HG03097 (cell line): ENCODE results near the gene VIT.

Source experiments
- ATAC-seq: cut with Tn5 transposase; IDR thresholded peaks from one replicate; pipeline ENCODE4 v1.9.1; 2021; ENCODE audit not compliant: unreplicated experiment, low FRiP score

VIT gene

GRCh38 chr2:36756438-36756837 is 59.9 kb downstream of the VIT start:
- ATAC-seq, result no peak

GRCh38 chr2:36762764-36763490 is 66.4 kb downstream of the VIT start:
- ATAC-seq, result no peak

DNA sequence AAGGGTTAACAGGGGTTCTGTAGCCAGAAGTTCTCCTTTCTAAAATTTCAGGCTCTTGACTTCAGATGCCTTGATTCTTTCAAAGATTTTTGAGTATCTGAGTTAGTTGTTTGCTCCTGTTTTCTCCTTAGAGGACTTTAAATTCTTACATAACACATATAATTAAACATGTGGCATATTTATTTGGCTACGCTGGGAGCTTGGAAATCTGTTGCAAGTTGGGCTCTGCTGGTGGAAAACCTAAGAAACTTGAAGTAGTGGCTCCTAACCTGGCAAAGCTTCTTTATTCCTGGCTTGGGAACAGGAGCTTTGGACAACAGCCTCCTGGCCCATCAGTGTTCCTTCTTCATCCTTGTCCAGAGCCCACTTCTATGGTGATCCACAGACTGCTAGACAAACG is 72.6 kb downstream of the VIT start:
- ATAC-seq, result no peak

- ATAC-seq, result no peak
These were observed 74.2 kb downstream of the VIT start for GRCh38 chr2:36770542-36771287.

DNA sequence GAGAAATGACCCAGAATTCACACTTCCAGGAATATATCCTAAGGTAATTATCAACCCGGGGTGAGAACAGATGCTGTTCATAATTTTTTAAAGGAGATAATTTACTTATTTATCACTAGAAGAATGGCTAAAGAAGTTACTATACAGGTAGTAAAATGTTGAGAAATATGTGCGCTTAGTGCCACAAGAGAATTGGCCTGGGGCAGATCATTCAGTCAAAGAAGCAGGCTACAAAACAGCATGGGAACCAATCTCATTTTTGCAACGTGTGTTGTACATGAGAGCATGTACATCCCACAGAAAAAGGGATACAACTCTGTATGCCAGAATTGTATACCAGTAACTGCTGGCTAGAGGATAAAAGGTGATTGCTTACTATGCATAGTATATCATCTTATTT is 75.2 kb downstream of the VIT start:
- no peak for ATAC-seq

DNA sequence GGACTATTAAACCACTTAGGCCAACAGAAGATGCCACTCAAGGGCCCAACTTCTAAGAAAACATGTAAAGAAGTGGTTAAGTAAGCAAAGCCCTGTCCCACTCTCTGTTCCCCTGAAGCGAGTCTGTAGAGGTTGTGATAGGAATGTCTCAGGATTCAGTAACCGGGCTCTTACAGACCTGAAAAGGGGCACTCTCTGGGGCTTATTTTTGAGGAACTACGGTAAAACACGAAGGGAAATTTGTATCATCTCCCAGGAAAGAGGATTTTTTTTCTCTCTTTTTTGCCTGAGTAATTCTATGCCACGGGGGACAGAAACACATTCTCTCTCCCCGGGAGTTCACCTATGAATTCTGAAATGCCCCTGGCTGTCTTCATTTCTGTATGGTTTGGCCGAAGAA is 77.4 kb downstream of the VIT start:
- no peak for ATAC-seq

GRCh38 chr2:36775261-36775660 is 78.8 kb downstream of the VIT start:
- no peak for ATAC-seq

- no peak for ATAC-seq
These were observed 79.3 kb downstream of the VIT start for GRCh38 chr2:36775806-36776205.

DNA sequence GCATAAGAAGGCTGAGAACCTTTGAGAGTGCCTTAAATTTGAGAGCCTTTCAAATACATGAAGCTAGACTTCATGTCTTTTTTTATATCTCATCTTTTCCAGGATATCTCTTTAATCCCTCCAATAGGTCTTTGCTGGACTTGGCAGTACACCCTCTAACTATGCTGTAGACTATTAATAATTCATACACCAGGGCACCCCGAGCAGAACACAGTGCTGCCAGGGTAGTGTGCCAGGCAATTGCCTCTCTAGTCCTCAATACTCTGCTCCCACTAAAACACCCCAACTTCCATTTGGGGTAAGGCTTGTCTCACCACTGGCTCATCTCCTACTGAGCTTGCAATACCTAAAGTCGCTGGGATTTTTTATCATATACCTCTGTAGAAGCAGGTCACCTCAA is 80.8 kb downstream of the VIT start:
- ATAC-seq, result no peak

DNA sequence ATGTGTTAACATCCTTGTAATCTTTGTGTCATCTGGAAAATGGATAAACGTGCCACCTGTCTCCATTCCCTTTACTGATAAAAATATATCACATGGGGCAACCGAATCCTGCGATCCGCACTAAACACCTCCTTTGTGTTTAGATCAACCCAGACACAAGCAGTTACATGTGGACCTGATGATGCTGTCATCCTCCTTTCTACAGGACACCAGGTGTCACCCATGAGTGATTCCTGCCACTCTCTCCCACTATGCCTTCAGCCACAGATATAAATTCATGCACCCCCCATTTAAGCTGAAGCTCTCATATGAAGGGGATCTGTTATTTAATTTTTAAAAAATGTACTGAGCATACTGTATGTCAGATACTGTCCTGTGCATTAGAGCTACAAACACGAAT is 81.3 kb downstream of the VIT start:
- no peak for ATAC-seq

DNA sequence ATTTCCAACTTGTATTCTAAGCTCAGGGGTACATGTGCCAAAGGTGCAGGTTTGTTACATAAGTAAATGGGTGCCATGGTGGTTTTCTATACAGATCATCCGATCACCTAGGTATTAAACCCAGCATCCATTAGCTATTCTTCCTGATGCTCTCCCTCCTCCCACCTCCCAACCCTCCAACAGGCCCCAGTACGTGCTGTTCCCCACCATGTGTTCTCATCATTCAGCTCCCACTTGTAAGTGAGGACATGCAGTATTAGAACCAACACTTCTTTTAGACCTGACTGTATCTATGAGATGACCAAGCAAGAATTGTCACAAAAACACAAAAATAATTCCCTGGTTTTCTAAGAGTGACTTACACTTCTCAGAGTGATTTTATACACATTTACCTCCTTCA is 83.0 kb downstream of the VIT start:
- no peak for ATAC-seq

- peak; percentile 45 for ATAC-seq
These were observed 83.8 kb downstream of the VIT start for GRCh38 chr2:36780231-36780839.

GRCh38 chr2:36781907-36782720 is 85.6 kb downstream of the VIT start:
- ATAC-seq, result no peak

- ATAC-seq, result no peak
These were observed 86.7 kb downstream of the VIT start for GRCh38 chr2:36783246-36783645.

DNA sequence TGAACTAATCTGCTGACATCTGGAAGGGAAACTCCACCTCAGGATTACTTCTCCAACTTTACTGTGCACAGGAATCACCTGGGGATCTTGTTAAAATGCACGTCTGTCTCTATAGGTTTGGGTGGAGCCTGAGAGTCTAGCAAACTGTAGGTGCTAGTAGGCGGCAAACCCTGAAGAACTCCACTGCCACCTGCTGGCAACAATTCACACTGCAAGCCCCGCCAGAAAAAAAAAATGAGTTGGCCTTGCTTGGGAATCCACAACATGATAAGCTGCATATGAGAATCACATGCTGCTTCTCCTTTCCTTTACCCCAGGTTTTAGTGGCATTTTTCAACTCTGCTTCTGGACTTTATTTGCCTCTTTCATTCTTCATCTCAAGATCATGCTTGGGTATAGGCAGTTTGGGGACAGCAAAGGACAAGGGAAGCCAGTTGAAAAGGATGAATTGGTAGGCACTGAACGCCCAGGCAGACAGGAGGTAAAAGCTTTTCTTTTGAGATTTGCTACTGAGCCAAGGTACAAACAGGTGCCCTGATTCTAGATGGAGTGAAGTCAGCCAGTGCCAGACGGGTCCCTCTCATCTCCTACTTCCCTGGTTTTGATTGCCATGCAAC is 88.8 kb downstream of the VIT start:
- peak; percentile 51 for ATAC-seq

DNA sequence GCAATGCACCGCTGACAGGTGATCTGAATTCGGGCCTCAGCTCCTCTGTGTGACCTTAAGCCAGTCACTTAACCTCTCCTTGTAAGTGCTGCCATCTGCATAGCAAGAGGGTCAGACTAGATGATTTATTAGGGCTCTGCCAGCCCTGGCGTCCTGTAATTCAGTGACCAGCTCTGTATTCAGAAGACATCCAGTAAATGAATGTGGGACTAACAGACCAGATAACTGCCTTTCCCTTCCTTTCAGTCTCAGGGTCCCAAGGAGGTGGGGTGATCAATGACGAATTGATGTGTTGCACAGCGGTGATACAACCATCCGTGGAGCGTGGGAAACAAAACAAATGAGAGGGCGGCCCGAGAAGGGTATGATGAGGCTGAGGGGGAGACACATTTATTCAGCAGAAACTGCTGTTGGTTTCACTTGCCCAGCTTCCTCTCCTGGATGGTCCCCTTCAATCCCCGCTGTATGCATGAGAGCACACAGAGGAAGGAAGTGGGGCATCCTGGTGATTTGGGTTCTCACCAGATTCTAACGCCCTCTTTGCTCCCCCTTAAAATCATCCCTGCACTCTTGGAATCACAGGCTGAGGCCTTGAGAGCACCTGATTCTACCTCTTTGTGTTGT is 92.8 kb downstream of the VIT start:
- ATAC-seq, result no peak

DNA sequence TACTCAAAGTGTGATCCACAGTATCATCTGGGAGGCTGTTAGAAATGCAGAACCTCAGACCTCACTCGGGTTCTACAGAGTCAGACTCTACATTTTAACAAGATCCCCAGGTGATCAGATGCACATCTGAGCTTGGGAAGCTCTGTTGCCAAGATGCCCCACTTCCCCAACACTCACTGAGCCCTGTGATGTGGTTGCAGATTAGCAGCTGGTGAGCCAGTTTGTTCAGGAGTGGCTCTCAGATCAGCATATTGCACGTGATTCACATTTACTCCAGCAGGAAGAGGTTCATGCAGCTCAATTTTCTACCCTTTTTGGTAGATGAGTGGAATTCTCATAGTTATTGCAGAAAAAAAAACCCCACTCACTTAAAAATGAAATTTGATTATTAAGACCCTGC is 96.4 kb downstream of the VIT start:
- ATAC-seq, result no peak

- ATAC-seq, result no peak
These were observed 101.0 kb downstream of the VIT start for GRCh38 chr2:36797324-36798070.

DNA sequence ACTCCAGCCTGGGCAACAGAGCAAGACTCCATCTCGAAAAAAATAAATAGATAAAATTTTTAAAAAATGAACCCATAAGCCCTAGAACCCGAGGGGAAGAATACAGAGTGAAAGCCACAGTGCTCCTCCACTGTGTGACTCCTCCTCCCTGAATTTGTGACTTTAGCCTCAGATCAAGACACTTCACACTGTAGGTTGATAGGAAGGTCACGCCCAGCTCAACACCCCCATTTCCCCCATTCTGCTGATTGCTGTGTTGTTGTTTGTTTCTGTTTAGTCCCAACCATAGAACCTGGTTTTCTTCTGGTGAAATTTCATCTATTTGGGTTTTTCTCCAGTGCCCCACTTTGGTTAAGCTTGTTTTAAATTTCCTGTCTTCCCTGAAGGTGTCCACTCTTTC is 102.2 kb downstream of the VIT start:
- ATAC-seq, result no peak
